Measurements from ENCODE around the gene CLEC17A. TPM values are rescaled to one million over a fixed set of nuclear protein-coding genes. Genes with fewer than 3 reads are reported as not detected.
A peak's percentile ranks its signal among the peaks of the same experiment; 100 is the strongest.

CLEC17A gene
- total and polyA plus RNA-seq, 2 of the 13 experiments (the other 11 are each of a cell fraction or from before 2014, with no cell fraction given): not detected

- H3K4me3 ChIP-seq (replicated peaks in 1 of 3; ENCODE audit: insufficient read depth in 1 of 3, low read depth in 2 of 3, low read length in 3 of 3): no peak overlapping the region
These were observed 4.9 kb upstream of the CLEC17A start for GRCh38 chr19:14577885-14578427.

GRCh38 chr19:14580623-14581237 lies 2.2 kb upstream of the CLEC17A start:
- Histone ChIP-seq H3K4me3 (replicated peaks in 1 of 3; ENCODE audit: insufficient read depth in 1 of 3, low read depth in 2 of 3, low read length in 3 of 3) (no peak overlapping the region), H3K4me2 (ENCODE audit: low read depth, low read length) (no peak overlapping the region), H3K79me2 (ENCODE audit: insufficient read depth, low read length) (no peaks in the 10 kb centered on the region), H4K20me1 (ENCODE audit: insufficient read depth, low read length) (no peaks in the 10 kb centered on the region), H3K27me3 (ENCODE audit: control insufficient read depth in 1 of 2, insufficient read depth in 2 of 2, low read length in 2 of 2) (no peaks in the 10 kb centered on the region), H3K9me3 (ENCODE audit: low read length) (no peaks in the 10 kb centered on the region), H3K9ac (ENCODE audit: insufficient read depth, low read depth, low read length) (no peak overlapping the region), H2AFZ (ENCODE audit: low read length) (no peak overlapping the region), H3K4me1 (ENCODE audit: insufficient read depth, low read length) (no peaks in the 10 kb centered on the region), H3K36me3 (replicated peaks in 1 of 2; ENCODE audit: control insufficient read depth in 1 of 2, insufficient read depth in 2 of 2, low read length in 2 of 2) (no peaks in the 10 kb centered on the region), H3K27ac (ENCODE audit: extremely low read length, insufficient read depth, low read length) (no peak overlapping the region)
- ATAC-seq (no peak), DNase-seq (ENCODE audit: low spot score) (no peak), FAIRE-seq (no peak)
- intact Hi-C loops (cut with micrococcal nuclease; ENCODE audit: unreplicated experiment) (no loop called here), in situ Hi-C loops (cut with HindIII; ENCODE audit: extremely low pct_ligation_motif_present, low pct_unique_long_range_greater_than_20kb) (no loop called here)
- ChIA-PET POLR2A (no interaction called here), CTCF (ENCODE audit: low intra/inter-chr PET ratio, low total read pairs) (no interaction called here)
- WGBS (ENCODE audit: low lambda C conversion rate): 33% methylated on average over 6 of the region's 6 CpGs
- no TSS peak for BruUV-seq (replicated peaks)
- TF ChIP-seq ZNF629 (CRISPR knock-in tag; conservative IDR thresholded peaks at IDR 0.05): peak; percentile 85
- TF ChIP-seq, protein P1, sequence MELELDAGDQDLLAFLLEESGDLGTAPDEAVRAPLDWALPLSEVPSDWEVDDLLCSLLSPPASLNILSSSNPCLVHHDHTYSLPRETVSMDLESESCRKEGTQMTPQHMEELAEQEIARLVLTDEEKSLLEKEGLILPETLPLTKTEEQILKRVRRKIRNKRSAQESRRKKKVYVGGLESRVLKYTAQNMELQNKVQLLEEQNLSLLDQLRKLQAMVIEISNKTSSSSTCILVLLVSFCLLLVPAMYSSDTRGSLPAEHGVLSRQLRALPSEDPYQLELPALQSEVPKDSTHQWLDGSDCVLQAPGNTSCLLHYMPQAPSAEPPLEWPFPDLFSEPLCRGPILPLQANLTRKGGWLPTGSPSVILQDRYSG (CRISPR knock-in tag; IDR thresholded peaks at IDR 0.05): no peak
- TF ChIP-seq POLR2AphosphoS2 (IDR thresholded peaks at IDR 0.05; ENCODE audit: low read depth, low read length): no peak
- 0 out of 2 replicates have a peak, but pooled peaks have one; percentile 33 for TF ChIP-seq CHD4 (IDR thresholded peaks at IDR 0.05; ENCODE audit: borderline replicate concordance, low read length)
- no peak for TF ChIP-seq CCDC6 (CRISPR knock-in tag; IDR thresholded peaks at IDR 0.05)
- no peak for TF ChIP-seq KDM5A (IDR thresholded peaks at IDR 0.05; ENCODE audit: borderline replicate concordance, low read length)
- no peak for TF ChIP-seq MAFK (conservative IDR thresholded peaks at IDR 0.05 in 1 of 2, IDR thresholded peaks at IDR 0.05 in 1 of 2; ENCODE audit: low read length in 2 of 2)

More at GRCh38 chr19:14577885-14578427, 4.9 kb upstream of the CLEC17A start:
- DNase-seq (ENCODE audit: low spot score) (no peak), FAIRE-seq (no peak), ATAC-seq (peak; percentile 16; the same call in 1 of the 3 replicates)
- H3K36me3 ChIP-seq (replicated peaks in 1 of 2; ENCODE audit: control insufficient read depth in 1 of 2, insufficient read depth in 2 of 2, low read length in 2 of 2): no peaks in the 10 kb centered on the region
- H3K9ac ChIP-seq (ENCODE audit: insufficient read depth, low read depth, low read length): no peak overlapping the region
- intact Hi-C loops (cut with micrococcal nuclease; ENCODE audit: unreplicated experiment) (no loop called here), in situ Hi-C loops (cut with HindIII; ENCODE audit: extremely low pct_ligation_motif_present, low pct_unique_long_range_greater_than_20kb) (no loop called here)
- no peaks in the 10 kb centered on the region for H3K9me3 ChIP-seq (ENCODE audit: low read length)
- H3K4me1 ChIP-seq (ENCODE audit: insufficient read depth, low read length): peaks cover 16% of the 10 kb centered on the region
- H3K79me2 ChIP-seq (ENCODE audit: insufficient read depth, low read length): no peaks in the 10 kb centered on the region
- WGBS (ENCODE audit: low lambda C conversion rate): 18% methylated on average over 5 of the region's 6 CpGs
- H4K20me1 ChIP-seq (ENCODE audit: insufficient read depth, low read length): no peaks in the 10 kb centered on the region
- no peaks in the 10 kb centered on the region for H3K27me3 ChIP-seq (ENCODE audit: control insufficient read depth in 1 of 2, insufficient read depth in 2 of 2, low read length in 2 of 2)
- TF ChIP-seq, protein P2, sequence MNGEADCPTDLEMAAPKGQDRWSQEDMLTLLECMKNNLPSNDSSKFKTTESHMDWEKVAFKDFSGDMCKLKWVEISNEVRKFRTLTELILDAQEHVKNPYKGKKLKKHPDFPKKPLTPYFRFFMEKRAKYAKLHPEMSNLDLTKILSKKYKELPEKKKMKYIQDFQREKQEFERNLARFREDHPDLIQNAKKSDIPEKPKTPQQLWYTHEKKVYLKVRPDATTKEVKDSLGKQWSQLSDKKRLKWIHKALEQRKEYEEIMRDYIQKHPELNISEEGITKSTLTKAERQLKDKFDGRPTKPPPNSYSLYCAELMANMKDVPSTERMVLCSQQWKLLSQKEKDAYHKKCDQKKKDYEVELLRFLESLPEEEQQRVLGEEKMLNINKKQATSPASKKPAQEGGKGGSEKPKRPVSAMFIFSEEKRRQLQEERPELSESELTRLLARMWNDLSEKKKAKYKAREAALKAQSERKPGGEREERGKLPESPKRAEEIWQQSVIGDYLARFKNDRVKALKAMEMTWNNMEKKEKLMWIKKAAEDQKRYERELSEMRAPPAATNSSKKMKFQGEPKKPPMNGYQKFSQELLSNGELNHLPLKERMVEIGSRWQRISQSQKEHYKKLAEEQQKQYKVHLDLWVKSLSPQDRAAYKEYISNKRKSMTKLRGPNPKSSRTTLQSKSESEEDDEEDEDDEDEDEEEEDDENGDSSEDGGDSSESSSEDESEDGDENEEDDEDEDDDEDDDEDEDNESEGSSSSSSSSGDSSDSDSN (CRISPR knock-in tag; IDR thresholded peaks at IDR 0.05): no peak
- peak; percentile 95 for TF ChIP-seq ZNF3 (CRISPR knock-in tag; IDR thresholded peaks at IDR 0.05)
- H2AFZ ChIP-seq (ENCODE audit: low read length): no peak overlapping the region
- ChIA-PET CTCF (ENCODE audit: low intra/inter-chr PET ratio, low total read pairs) (no interaction called here), POLR2A (no interaction called here)
- no TSS peak for BruUV-seq (replicated peaks)
- no peak overlapping the region for H3K27ac ChIP-seq (ENCODE audit: extremely low read length, insufficient read depth, low read length)
- no peak overlapping the region for H3K4me2 ChIP-seq (ENCODE audit: low read depth, low read length)
